Dermis microvascular lymphatic vessel endothelial cell (primary cell): ENCODE results near the gene PLXDC1. TPM values are rescaled to one million over a fixed set of nuclear protein-coding genes. Genes with fewer than 3 reads are reported as not detected.
"Not testable (repeated sequence)": the region's sequence is repeated elsewhere in the genome, so short reads cannot be mapped to it uniquely, and the experiment has no call there.

ENCODE experiments used
- DNase-seq, 2 donors: peaks; one replicate each; pipeline versions ENCODE4 v3.0.0 to v3.0.0-alpha.2; 2010; ENCODE audit warnings: low read depth in 2 of 2
- total RNA-seq: library from RNA; depleted of rRNA; stranded (reverse); fragments of >200 nt; gene quantifications from 2 replicates; pipeline ENCODE4 v1.2.1, GENCODE V29; 2014

PLXDC1 gene
- total RNA-seq, 1 donor from 2014 or later = not detected

DNA sequence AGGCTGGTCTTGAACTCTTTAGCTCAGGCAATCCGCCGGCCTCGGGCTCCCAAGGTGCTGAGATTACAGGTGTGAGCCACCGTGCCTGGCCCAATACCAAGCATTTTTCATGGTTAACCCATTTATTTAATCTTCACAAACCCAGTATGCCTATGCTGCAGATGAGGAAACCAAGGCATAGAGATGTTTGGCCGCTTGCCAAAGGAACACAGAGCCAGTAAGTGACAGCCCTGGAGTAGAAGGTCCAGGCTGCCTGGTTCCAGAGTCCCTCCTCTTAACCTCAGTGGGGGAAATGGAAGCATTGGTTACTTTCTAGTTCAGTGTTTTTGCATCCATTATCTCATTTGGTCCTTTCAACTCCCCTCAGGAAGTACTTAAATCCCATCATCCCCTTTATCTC lies 29.9 kb upstream of the PLXDC1 start:
- no peak for DNase-seq

- DNase-seq = peak; percentile 22 to 82
Measured at GRCh38 chr17:39178536-39178935, 27.1 kb upstream of the PLXDC1 start.

- no peak for DNase-seq
Measured at GRCh38 chr17:39177256-39177655, 25.8 kb upstream of the PLXDC1 start.

- DNase-seq = peak in 1 of 2 donors; percentile 43
Measured at GRCh38 chr17:39175695-39176093, 24.3 kb upstream of the PLXDC1 start.

DNA sequence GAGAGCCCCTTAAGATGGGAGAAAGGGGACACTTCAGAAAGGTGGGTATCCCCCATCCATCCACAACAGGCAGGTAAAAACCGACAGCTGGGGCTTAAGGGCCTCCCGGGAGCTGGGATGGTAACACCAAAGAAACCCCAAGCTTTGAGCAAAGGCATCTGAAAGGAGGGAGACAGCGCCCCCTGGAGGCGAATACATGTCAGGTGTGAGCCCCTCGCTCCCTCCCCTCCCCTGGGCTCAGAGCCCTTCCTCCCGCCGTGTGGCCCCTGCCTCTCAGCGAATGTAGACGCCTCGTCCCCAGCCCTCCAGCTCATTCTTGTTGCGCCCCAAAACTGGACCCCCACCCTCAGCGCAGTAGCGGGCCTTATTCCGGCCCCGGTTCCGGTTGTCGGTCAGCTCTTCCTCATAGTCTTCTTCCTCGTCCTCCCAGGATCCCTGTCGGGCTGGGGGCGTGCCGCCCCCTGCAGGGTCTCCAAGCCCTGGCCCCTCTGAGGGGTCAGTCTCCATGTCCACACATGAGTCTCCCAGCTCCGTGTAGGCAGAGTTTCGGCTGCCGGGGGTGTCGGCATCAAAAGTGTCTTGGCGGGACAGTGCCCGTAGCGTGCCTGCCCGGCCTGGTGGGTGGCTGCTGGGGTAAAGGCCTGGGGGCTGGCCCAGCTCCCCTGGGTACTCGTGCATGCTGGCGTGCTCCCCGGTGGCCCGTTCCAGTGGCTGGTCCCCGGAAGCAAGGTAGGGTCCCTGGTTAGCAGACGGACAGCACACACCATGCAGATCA lies 23.7 kb upstream of the PLXDC1 start:
- peak; percentile 26 to 63 for DNase-seq

- DNase-seq = no peak
Measured at GRCh38 chr17:39173526-39174274, 22.3 kb upstream of the PLXDC1 start.

DNA sequence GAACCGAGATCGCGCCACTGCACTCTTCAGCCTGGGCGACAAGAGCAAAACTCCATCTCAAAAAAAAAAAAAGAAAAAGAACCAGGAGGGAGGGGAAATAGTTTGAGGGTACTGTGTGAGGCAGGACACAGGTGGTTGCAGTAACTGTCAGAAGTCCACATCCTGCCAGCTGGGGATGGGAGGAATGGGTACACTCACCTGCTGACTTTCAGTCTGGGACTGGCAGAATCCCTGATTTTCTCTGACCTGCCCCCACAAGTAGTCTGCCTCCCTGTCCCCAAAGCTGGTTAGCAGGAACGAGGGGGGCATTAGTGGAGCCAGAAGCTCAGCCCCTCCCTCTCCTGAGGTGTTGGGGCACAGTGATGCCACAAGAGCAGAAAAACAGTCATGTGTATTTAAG lies 21.6 kb upstream of the PLXDC1 start:
- DNase-seq = no peak

- DNase-seq = no peak
Measured at GRCh38 chr17:39171933-39172332, 20.5 kb upstream of the PLXDC1 start.

- DNase-seq = no peak
Measured at GRCh38 chr17:39170558-39170957, 19.1 kb upstream of the PLXDC1 start.

DNA sequence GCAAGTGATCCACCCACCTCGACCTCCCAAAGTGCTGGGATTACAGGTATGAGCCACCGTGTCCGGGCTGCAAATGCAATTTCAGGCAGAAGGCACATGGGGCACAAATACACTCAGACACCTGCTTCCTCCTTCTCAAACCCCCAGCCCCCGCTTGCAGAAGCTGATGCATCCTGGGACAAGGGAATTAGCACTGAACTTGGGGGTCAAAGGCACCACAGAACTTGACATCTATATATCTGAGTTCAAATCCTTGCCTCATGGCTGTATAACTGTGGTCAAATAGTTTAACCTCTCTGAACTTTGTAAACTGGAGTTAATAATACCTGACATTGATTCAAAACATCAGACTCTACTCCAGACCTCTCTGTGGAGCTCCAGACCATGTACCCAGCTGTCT lies 18.7 kb upstream of the PLXDC1 start:
- DNase-seq = no peak

- no peak for DNase-seq
Measured at GRCh38 chr17:39169518-39169917, 18.1 kb upstream of the PLXDC1 start.

DNA sequence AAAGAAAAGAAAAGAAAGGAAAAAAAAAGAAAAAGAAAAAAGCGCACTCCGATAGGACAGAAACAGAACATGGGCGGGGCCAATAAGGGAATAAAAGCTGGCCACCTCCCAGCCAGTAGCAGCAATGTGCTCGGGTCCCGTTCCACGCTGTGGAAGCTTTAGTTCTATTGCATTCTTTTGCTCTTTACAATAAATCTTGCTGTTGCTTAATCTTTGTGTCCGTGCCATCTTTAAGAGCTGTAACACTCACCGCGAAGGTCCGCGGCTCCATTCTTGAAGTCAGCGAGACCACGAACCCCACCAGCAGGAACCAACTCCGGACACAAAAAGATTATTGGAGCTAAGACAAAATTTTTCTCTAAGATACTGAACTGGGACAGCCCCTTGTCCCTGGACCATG lies 17.7 kb upstream of the PLXDC1 start:
- DNase-seq = no peak

DNA sequence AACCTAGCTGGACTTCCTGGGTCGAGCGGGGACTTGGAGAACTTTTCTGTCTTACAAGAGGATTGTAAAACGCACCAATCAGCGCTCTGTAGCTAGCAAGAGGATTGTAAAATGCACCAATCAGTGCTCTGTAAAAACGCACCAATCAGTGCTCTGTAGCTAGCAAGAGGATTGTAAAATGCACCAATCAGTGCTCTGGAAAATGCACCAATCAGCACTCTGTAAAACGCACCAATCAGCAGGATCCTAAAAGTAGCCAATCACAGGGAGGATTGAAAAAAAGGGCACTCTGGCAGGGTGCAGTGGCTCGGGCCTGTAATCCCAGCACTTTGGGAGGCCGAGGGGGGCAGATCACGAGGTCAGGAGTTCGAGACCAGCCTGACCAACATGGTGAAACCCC lies 17.1 kb upstream of the PLXDC1 start:
- DNase-seq = not testable (repeated sequence)

- DNase-seq = no peak
Measured at GRCh38 chr17:39167476-39167875, 16.0 kb upstream of the PLXDC1 start.

GRCh38 chr17:39166437-39167335 lies 15.2 kb upstream of the PLXDC1 start:
- DNase-seq = no peak

DNA sequence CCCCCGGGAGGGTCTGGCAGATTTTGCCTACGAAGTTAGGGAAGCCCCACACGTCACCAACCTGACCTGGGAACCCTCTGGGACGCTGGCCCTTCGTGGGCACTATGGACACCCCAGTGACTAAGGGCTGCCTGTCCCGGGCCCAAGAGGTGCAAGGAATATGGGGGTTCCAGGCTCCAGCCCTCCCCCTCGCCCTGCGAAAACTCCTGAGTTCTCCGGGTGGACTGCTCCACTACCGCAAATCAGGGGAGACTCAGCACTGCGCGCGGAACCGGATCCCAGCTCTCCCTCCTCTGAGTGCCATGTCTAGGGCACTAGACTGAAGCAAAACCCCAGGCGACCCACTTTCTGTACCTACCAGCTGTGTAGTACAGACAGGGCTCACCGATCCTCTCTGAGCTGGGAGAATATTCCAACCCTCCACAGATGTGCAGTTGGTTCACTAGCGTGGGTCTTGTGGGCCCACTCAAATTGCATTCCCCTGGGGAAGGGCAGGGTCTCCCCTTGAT lies 14.5 kb upstream of the PLXDC1 start, which contains the start of gene ARL5C:
Gene ARL5C, minus strand, starts transcription at position 321 of the 509 bp plus-strand sequence. CDS start 401 bp downstream, outside the sequence.
- no peak for DNase-seq

DNA sequence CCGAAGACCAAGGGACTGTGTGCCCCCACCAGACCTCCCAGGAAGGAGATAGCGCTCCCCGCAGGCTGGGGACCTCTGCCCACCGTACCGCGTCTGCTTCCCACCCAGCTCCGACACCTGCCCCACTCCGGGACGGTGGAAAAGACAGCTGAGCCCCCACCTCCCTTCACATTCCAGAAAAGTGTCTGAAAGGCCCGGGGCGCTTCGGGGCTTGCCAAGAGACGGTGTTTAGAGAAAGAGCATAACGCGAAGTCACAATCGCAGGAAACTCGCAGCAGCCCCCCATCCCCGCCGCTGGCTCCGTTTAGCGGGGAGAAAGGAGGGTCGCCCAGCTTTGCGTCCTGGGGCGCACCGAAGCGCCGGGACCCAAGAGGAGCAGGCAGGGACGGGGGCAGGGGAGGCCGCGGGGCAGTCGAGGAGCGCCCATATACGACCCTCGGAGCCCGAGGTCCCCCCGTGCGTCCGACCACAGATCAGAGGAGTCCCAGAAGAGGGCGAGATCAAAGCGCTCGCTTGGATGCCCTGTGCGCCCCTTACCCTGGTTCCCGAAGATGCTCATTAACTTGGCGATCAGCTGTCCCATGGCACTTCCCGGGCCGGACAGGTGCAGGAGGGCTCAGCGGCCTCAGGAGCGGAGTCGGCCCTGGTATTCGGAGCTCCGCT lies 13.9 kb upstream of the PLXDC1 start:
- DNase-seq = no peak

DNA sequence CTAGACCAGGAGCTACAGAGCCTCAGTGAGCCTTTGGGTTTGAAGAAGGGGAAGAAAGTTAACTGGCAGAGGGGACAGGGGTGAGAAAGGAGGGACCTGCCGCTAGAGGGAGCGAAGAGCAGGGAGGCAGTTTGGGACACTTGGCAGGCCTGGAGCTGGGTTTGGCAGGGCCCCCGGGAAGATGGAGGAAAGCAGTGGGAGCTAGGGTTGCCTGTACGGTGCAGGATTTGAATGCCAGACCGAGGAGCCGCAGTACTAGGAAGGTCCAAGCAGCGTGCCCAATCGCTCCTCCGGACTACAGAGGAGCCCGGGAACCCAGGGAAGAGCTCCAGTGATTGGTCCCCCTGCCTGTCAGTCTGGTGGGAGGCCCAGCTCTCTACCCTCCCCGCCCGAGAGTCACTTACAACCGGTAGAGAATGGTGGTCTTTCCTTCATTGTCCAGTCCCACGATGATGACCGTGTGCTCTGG lies 13.3 kb upstream of the PLXDC1 start:
- peak; percentile 84 to 92 for DNase-seq

DNA sequence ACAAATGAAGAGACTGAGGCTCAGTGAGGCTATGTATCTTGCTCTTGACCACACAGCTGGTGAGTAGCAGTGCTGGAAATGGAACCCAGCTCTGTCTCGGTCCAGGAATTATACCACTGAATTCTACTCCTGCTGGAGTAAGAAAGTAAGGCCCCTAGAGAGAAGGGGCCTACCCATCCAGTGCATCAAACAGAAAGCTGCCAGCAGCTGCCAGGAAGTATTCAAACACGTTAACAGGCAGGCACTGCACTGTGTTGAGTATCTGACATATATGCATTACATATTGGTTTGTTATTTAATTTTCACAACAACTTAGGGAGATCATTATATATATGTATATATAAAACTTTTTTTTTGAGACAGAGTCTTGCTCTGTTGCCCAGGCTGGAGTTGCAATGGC lies 10.5 kb upstream of the PLXDC1 start:
- no peak for DNase-seq

DNA sequence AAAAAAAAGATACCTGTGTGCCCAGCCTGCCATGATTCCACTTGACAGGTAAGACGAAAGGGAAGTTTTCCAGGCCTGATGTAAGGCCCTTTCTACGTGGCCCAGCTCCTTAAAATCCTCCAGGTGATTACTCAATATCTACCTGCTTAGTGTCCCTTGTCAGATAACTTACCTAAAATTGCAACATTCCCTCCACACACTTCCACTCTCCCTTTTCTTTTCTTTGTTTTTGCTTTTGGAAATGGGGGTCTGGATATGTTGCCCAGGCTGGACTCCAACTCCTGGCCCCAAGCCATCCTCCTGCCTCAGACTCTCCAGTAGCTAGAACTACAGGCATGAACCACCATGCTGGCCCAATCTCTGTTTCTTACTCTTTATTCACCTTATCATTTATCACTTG lies 7.2 kb upstream of the PLXDC1 start:
- no peak for DNase-seq

DNA sequence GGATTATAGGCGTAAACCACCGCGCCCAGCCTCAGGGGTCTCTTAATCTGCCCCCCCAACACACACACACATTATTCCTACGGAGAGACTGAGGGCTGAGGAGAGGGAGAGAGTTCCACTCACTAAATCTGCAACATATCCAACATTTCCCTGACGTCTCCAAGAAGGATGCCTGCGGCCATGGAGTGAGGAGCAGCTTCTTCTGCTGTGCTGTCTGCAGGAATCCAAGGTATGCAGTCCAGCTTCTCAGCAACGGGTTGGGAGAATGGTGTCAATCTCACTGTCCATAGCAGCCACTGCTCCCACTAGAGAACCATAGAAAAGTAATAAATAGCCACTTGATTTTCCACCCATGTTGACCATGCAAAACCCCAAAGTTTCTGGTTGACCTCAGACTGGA lies 5.1 kb upstream of the PLXDC1 start:
- no peak for DNase-seq
